LoVo (cell line): ENCODE results near the gene KHK.
"Not testable (repeated sequence)": the region's sequence is repeated elsewhere in the genome, so short reads cannot be mapped to it uniquely, and the experiment has no call there.

Experiments
- DNase-seq: peaks from one replicate; pipeline ENCODE4 v3.0.0-alpha.2; 2016; ENCODE audit warnings: low spot score

Gene KHK

DNA sequence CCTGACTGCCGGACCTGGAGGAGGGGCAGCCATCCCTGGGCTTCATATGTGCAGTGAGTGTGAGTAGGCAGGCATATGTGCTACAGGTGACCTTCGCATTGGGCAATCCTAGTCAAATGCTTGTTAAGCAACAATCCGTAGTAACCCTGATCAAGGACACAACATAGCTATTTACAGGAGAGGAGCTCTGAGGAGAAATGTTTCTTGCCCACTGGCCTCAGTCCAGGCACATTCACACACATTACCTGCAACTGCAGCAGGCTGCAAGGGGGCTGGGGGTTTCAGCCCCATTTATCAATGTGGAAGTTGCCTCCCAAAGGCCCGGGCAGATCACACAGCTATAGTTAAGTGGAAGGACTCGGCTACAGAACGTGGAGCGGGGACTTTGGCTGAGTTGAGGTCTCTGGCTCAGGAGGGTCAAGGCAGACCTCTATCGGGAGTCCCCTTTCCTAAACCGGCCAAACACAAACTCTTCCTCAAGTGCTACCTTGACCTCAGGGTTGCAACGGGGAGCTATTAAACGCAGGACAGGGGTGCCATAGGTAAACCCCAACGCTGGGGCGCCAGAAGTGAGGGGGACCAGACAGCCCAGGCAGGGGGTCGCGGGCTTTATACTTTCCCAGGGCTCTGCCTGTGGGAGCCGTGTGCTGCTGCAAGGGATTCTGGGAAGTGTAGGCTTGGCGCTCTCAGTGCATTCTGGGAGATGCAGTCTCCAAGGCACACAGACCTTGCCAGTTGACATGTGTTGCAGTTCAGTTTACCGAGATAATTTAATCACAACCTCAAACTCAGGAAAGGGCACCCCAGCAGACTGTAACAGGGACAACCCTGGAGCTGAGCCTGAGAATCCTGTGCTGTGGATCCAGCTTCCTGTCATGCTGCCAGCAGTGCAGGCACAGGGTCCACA, 9.4 kb downstream of the KHK start:
- no peak for DNase-seq

- no peak for DNase-seq
Observed at GRCh38 chr2:27096748-27097297, 10.3 kb downstream of the KHK start.

GRCh38 chr2:27097341-27097740, 10.8 kb downstream of the KHK start:
- DNase-seq: no peak

- no peak for DNase-seq
Observed at GRCh38 chr2:27099334-27099955, 12.9 kb downstream of the KHK start.

DNA sequence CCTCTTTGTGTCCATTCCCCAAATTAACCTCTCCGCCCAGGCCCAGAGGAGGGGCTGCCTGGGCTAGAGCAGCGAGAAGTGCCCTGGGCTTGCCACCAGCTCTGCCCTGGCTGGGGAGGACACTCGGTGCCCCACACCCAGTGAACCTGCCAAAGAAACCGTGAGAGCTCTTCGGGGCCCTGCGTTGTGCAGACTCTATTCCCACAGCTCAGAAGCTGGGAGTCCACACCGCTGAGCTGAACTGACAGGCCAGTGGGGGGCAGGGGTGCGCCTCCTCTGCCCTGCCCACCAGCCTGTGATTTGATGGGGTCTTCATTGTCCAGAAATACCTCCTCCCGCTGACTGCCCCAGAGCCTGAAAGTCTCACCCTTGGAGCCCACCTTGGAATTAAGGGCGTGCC, 13.5 kb downstream of the KHK start:
- no peak for DNase-seq

GRCh38 chr2:27102329-27102728, 15.8 kb downstream of the KHK start:
- DNase-seq: no peak

- no peak for DNase-seq
Observed at GRCh38 chr2:27105981-27106380, 19.4 kb downstream of the KHK start.

DNA sequence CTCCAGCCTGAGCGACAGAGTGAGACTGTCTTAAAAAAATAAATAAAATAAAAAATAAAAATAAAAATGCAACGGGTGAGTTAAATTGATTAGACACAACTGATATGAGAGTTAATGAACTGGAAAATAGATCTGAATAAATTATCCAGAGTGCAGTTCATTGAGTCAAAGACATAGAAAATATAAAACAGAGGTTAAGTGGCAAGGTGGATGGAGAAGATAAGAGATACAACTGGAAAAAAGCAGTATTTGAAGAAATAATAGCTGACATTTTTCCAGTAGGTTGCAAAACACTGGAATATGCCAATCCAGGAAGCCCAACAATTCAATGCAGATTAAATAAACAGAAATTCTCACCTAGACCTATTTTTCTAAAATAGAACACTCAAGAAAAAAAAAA, 21.6 kb downstream of the KHK start:
- DNase-seq: no peak

- no peak for DNase-seq
Observed at GRCh38 chr2:27109083-27109482, 22.5 kb downstream of the KHK start.

GRCh38 chr2:27110603-27111352, 24.2 kb downstream of the KHK start:
- not testable (repeated sequence) for DNase-seq

DNA sequence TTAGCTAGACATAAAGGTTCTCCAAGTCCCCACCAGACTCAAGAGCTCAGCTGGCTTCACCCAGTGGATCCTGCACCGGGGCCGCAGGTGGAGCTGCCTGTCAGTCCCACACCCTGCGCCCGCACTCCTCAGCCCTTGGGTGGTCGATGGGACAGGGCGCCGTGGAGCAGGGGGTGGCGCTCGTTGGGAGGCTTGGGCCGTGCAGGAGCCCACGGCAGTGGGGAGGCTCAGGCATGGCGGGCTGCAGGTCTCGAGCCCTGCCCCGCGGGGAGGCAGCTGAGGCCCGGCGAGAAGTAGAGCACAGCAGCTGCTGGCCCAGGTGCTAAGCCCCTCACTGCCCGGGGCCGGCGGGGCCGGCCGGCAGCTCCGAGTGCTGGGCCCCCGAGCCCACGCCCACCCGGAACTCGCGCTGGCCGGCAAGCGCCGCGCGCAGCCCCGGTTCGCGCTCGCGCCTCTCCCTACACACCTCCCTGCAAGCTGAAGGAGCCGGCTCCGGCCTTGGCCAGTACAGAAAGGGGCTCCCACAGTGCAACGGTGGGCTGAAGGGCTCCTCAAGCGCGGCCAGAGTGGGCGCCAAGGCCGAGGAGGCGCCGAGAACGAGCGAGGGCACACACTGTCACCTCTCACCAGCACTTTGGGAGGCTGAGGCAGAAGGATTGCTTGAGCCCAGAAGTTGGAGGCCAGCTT, 25.0 kb downstream of the KHK start:
- not testable (repeated sequence) for DNase-seq

DNA sequence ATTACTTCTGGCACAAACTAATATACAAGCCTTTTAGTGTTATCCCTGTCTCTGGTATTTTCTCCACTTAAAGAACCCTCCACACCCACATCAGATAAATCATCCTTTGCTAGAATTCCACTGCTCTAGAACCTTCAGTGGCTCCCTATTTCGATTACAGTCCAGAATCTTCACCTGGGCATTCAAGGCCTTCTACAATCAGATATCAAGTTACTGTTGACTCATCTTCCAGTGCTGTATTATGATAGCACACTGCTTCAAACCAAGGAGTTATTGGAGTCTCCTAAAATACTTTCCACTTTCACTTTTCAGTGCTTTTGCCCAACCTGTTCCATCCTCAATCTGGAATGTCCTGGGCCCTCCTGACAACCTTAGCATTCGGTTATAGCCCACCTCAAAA, 28.9 kb downstream of the KHK start:
- DNase-seq: no peak

DNA sequence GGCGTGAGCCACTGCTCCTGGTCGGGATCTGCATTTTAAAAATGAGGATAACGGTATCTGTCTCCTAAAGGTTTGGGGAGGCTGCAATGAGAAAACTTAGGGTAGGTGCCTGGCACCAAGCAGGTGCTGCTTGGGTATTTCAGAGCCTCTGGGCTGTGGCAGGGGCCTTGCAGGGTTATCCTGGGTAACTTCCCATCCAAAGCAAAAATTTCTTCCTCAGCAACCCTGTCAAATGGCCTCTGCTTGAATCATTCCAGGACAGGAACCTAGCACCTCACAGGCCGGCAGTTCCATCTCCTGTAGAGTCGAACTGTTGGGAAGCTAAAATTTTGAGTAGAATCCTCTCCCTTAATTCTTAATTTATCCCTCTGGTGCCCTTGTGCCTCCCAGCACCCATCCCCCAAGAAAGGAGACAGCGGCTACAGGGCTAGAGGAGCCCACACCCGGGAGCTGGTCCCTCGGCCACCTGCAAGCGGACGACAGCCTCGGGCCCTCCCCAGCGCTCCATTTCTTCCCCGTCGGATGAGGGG, 31.5 kb downstream of the KHK start:
- no peak for DNase-seq

DNA sequence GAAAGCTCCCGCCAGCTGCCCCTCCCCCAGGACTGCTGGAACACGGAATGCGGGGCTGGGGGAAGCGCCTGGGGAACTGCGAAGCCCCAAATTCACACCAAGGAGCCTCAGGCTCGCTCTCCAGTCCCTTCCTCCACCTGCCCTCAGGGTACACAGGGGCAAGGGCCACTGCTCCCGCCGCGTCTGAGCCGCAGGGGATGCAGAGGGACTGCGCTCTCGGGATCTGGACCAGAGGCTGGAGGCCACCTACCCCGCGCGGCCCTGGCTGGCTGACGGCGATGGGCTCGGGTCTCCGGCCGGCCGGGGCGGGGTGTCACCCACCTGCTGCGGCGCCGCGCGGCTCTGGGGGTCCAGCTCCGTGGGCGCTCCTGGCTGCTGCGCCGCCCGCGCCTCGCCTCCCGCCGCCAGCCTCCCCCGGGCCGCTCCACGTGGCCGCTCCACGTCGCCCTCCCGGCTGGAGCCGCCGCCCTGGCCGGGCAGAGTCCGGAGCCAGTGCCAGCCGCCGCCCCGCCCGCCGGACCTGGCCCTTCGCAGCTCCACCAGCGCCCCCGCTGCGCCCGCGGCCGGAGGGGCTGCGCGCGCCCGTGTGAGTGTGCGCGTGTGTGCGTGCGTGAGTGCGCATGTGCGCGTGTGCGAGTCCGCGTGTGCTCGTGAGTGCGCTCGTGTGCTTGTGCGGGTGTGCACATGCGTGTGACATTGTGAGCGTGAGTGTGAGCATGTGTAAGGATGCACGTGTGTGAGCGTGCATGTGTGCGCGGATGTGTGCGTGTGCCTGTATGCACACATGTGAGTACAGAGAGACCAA, 32.2 kb downstream of the KHK start, which contains the start of gene CGREF1:
TSS of gene CGREF1 (minus strand) at position 604 of the 805 bp plus-strand sequence. CDS start 14,762 bp downstream, outside the sequence.
- DNase-seq: no peak

DNA sequence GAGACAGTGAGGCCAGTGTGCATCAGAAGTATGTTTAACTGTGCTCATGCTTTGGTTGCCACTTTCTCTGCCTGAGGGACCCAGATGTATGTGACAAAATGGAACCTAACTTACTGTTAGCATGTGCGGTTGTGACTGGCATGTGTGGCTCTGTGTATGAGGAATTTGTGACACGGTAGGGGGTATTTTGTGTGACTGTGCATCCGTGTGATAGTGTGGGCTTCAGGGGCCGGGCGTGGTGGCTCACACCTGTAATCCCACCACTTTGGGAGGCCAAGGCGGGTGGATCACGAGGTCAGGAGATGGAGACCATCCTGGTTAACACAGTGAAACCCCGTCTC, 32.7 kb downstream of the KHK start:
- DNase-seq: not testable (repeated sequence)

DNA sequence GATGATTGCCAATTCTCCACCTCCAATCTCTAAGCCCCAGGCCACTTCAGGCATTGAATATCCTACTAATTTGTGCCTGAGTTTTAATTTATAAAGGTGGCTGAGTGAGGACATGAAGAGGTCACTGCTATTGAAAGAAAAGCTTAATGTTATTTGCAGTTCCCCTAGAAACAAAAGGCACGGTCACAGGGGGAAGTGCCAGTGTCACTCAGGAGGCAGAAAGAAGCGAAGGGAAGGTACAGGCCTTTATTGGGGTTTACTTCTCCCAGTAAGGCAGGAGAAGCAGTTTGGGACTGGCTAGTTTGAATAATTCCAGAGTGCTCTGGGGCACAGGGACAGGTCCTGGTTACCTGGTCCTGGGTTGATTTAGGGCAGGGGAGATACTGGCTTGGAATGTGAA, 35.3 kb downstream of the KHK start:
- DNase-seq: no peak

DNA sequence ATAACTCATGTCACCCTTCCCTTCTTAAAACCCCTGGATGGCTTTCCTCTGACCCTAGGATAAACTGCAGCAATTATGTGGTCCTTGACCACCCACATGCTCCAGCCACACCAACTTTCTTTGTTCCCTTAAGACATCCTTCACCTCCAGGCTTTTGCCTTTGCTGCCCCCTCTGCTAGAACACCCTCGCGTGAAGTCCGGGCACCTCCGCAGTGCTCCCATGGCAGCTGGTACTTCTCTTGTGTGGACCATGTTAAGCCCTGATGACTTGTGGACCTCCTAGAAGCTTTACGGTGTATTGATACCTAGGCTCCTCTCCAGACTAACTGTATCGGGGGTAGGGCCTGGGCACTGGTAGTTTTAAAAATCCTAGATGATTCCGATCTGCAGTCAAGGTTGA, 36.2 kb downstream of the KHK start:
- no peak for DNase-seq

GRCh38 chr2:27123302-27124150, 37.0 kb downstream of the KHK start, which contains the start of gene ABHD1:
Gene ABHD1, plus strand, starts transcription at chr2:27123815. Its CDS starts 134 bp downstream, at chr2:27123949.
- peak; percentile 63 for DNase-seq

- no peak for DNase-seq
Observed at GRCh38 chr2:27125104-27125503, 38.5 kb downstream of the KHK start.

DNA sequence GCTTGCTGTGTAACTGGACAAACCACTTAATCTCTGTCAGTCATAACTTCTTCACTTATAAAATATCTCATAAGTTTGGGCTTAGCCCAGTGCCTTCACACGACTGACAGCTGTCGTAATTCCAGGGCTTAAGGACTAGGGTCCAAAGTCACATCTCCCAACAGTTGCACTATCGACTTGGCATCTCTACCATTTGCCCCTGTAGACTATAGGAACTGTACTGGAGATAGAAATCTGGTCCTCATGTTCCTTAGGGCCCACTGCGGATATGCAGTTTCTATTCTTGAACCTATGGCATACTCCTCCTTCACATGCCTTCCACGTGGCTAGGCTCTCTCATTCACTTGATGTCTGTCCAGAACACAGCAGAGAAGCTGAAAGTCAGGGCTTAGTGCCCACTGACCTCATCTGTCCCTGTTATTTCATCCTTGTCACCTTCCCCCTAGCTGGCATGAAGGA, 39.7 kb downstream of the KHK start:
- no peak for DNase-seq
